GM23338 (cell line): ENCODE results near the gene AFF3.

ENCODE experiments used
- CREB1 ChIP-seq: fragments of 250-450 bp; sonication (Bioruptor Pico); IDR thresholded peaks from 2 replicates; pipeline ENCODE4 v1.5.0; 2020; ENCODE audit warnings: low read depth, mild to moderate bottlenecking, moderate library complexity
- EZH2 ChIP-seq: fragments of 200-600 bp; sonication (generic); IDR thresholded peaks from one replicate; pipeline ENCODE4 v1.8.0; 2017; ENCODE audit warnings: antibody characterized with exemption, mild to moderate bottlenecking, low read depth; ENCODE audit not compliant: unreplicated experiment
- EZH2phosphoT487 ChIP-seq: fragments of 200-600 bp; sonication (generic); IDR thresholded peaks from one replicate; pipeline ENCODE4 v1.8.1; 2018; ENCODE audit warnings: antibody characterized with exemption; ENCODE audit not compliant: unreplicated experiment
- JUNB ChIP-seq: IDR thresholded peaks from one replicate; pipeline ENCODE4 v1.6.1; 2016; ENCODE audit warnings: antibody characterized with exemption; ENCODE audit not compliant: unreplicated experiment
- NANOG ChIP-seq: IDR thresholded peaks from 2 replicates; pipeline ENCODE4 v1.6.1; 2016; ENCODE audit warnings: antibody characterized with exemption, borderline replicate concordance
- POLR2AphosphoS5 ChIP-seq: IDR thresholded peaks from 2 replicates; pipeline ENCODE4 v1.6.1; 2016; ENCODE audit warnings: antibody characterized with exemption, low read depth
- STAT1 ChIP-seq: IDR thresholded peaks from one replicate; pipeline ENCODE4 v1.6.1; 2016; ENCODE audit warnings: antibody characterized with exemption; ENCODE audit not compliant: unreplicated experiment
- ZNF114 ChIP-seq: fragments of 250-450 bp; sonication (Bioruptor Pico); IDR thresholded peaks from 2 replicates; pipeline ENCODE4 v1.5.0; 2020; ENCODE audit warnings: mild to moderate bottlenecking, moderate library complexity
- ZNF331 ChIP-seq: fragments of 250-450 bp; sonication (Bioruptor Pico); IDR thresholded peaks from 2 replicates; pipeline ENCODE4 v1.5.0; 2020; ENCODE audit warnings: low read depth, mild to moderate bottlenecking, moderate library complexity
- TF ChIP-seq, protein P1 (sequence below), 2 experiments: fragments of 200-600 bp in 1 of 2; sonication (generic) in 1 of 2; conservative IDR thresholded peaks; 2 replicates each; pipeline versions ENCODE4 v1.5.1 to v1.6.1; 2016 to 2017; ENCODE audit warnings: antibody characterized with exemption in 2 of 2, low read depth in 2 of 2, mild to moderate bottlenecking in 2 of 2, moderate library complexity in 1 of 2
- TF ChIP-seq, protein P2 (sequence below): IDR thresholded peaks from one replicate; pipeline ENCODE4 v1.6.1; 2018; ENCODE audit warnings: antibody characterized with exemption; ENCODE audit not compliant: unreplicated experiment
- TF ChIP-seq, protein P3 (sequence below): IDR thresholded peaks from 2 replicates; pipeline ENCODE4 v1.6.1; 2016; ENCODE audit warnings: antibody characterized with exemption
- TF ChIP-seq, protein P4 (sequence below): fragments of 250-450 bp; sonication (Bioruptor Pico); IDR thresholded peaks from 2 replicates; pipeline ENCODE4 v1.5.0; 2020; ENCODE audit warnings: mild to moderate bottlenecking, moderate library complexity

DNA sequence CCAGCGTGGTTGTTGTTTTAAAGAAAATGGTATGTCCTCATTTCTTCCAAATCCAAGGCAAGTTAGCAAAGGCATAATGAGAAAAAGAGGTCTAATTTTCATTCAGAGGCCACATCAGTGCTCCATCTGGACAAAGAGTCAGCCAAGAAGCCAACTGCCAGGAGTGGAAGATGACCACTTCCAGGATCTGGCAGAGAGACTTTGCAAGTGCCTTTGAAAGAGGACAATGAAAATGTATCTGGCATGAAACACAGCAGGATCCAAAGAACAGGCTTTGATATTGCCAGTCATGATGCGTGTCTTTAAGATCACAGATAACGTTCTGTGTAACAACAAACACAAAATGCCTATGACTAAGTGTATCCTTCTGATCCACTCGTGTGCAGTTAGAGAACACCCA is 82.8 kb downstream of the AFF3 start:
- TF ChIP-seq CREB1 (CRISPR knock-in tag) (no peak), POLR2AphosphoS5 (no peak), EZH2 (no peak), EZH2phosphoT487 (no peak), ZNF331 (no peak), STAT1 (no peak), NANOG (no peak), JUNB (no peak), ZNF114 (CRISPR knock-in tag) (no peak)
- TF ChIP-seq, protein P1, sequence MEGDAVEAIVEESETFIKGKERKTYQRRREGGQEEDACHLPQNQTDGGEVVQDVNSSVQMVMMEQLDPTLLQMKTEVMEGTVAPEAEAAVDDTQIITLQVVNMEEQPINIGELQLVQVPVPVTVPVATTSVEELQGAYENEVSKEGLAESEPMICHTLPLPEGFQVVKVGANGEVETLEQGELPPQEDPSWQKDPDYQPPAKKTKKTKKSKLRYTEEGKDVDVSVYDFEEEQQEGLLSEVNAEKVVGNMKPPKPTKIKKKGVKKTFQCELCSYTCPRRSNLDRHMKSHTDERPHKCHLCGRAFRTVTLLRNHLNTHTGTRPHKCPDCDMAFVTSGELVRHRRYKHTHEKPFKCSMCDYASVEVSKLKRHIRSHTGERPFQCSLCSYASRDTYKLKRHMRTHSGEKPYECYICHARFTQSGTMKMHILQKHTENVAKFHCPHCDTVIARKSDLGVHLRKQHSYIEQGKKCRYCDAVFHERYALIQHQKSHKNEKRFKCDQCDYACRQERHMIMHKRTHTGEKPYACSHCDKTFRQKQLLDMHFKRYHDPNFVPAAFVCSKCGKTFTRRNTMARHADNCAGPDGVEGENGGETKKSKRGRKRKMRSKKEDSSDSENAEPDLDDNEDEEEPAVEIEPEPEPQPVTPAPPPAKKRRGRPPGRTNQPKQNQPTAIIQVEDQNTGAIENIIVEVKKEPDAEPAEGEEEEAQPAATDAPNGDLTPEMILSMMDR (conservative IDR thresholded peaks at IDR 0.05; ENCODE audit: low read depth in 2 of 2): no peak
- TF ChIP-seq, protein P2, sequence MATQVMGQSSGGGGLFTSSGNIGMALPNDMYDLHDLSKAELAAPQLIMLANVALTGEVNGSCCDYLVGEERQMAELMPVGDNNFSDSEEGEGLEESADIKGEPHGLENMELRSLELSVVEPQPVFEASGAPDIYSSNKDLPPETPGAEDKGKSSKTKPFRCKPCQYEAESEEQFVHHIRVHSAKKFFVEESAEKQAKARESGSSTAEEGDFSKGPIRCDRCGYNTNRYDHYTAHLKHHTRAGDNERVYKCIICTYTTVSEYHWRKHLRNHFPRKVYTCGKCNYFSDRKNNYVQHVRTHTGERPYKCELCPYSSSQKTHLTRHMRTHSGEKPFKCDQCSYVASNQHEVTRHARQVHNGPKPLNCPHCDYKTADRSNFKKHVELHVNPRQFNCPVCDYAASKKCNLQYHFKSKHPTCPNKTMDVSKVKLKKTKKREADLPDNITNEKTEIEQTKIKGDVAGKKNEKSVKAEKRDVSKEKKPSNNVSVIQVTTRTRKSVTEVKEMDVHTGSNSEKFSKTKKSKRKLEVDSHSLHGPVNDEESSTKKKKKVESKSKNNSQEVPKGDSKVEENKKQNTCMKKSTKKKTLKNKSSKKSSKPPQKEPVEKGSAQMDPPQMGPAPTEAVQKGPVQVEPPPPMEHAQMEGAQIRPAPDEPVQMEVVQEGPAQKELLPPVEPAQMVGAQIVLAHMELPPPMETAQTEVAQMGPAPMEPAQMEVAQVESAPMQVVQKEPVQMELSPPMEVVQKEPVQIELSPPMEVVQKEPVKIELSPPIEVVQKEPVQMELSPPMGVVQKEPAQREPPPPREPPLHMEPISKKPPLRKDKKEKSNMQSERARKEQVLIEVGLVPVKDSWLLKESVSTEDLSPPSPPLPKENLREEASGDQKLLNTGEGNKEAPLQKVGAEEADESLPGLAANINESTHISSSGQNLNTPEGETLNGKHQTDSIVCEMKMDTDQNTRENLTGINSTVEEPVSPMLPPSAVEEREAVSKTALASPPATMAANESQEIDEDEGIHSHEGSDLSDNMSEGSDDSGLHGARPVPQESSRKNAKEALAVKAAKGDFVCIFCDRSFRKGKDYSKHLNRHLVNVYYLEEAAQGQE: no peak
- TF ChIP-seq, protein P3, sequence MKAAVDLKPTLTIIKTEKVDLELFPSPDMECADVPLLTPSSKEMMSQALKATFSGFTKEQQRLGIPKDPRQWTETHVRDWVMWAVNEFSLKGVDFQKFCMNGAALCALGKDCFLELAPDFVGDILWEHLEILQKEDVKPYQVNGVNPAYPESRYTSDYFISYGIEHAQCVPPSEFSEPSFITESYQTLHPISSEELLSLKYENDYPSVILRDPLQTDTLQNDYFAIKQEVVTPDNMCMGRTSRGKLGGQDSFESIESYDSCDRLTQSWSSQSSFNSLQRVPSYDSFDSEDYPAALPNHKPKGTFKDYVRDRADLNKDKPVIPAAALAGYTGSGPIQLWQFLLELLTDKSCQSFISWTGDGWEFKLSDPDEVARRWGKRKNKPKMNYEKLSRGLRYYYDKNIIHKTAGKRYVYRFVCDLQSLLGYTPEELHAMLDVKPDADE: no peak
- TF ChIP-seq, protein P4, sequence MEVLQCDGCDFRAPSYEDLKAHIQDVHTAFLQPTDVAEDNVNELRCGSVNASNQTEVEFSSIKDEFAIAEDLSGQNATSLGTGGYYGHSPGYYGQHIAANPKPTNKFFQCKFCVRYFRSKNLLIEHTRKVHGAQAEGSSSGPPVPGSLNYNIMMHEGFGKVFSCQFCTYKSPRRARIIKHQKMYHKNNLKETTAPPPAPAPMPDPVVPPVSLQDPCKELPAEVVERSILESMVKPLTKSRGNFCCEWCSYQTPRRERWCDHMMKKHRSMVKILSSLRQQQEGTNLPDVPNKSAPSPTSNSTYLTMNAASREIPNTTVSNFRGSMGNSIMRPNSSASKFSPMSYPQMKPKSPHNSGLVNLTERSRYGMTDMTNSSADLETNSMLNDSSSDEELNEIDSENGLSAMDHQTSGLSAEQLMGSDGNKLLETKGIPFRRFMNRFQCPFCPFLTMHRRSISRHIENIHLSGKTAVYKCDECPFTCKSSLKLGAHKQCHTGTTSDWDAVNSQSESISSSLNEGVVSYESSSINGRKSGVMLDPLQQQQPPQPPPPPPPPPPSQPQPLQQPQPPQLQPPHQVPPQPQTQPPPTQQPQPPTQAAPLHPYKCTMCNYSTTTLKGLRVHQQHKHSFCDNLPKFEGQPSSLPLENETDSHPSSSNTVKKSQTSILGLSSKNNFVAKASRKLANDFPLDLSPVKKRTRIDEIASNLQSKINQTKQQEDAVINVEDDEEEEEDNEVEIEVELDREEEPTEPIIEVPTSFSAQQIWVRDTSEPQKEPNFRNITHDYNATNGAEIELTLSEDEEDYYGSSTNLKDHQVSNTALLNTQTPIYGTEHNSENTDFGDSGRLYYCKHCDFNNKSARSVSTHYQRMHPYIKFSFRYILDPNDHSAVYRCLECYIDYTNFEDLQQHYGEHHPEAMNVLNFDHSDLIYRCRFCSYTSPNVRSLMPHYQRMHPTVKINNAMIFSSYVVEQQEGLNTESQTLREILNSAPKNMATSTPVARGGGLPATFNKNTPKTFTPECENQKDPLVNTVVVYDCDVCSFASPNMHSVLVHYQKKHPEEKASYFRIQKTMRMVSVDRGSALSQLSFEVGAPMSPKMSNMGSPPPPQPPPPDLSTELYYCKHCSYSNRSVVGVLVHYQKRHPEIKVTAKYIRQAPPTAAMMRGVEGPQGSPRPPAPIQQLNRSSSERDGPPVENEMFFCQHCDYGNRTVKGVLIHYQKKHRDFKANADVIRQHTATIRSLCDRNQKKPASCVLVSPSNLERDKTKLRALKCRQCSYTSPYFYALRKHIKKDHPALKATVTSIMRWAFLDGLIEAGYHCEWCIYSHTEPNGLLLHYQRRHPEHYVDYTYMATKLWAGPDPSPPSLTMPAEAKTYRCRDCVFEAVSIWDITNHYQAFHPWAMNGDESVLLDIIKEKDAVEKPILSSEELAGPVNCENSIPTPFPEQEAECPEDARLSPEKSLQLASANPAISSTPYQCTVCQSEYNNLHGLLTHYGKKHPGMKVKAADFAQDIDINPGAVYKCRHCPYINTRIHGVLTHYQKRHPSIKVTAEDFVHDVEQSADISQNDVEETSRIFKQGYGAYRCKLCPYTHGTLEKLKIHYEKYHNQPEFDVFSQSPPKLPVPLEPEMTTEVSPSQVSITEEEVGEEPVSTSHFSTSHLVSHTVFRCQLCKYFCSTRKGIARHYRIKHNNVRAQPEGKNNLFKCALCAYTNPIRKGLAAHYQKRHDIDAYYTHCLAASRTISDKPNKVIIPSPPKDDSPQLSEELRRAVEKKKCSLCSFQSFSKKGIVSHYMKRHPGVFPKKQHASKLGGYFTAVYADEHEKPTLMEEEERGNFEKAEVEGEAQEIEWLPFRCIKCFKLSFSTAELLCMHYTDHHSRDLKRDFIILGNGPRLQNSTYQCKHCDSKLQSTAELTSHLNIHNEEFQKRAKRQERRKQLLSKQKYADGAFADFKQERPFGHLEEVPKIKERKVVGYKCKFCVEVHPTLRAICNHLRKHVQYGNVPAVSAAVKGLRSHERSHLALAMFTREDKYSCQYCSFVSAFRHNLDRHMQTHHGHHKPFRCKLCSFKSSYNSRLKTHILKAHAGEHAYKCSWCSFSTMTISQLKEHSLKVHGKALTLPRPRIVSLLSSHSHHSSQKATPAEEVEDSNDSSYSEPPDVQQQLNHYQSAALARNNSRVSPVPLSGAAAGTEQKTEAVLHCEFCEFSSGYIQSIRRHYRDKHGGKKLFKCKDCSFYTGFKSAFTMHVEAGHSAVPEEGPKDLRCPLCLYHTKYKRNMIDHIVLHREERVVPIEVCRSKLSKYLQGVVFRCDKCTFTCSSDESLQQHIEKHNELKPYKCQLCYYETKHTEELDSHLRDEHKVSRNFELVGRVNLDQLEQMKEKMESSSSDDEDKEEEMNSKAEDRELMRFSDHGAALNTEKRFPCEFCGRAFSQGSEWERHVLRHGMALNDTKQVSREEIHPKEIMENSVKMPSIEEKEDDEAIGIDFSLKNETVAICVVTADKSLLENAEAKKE: no peak
